Pulmonary artery endothelial cell (primary cell): ENCODE measurements around the gene RHBDL1. TPM values are rescaled to one million over a fixed set of nuclear protein-coding genes. Genes with fewer than 3 reads are reported as not detected.

Experiments
- DNase-seq: peaks from one replicate; pipeline ENCODE4 v3.0.0-alpha.2; 2011; ENCODE audit warnings: low read depth, low spot score
- total RNA-seq: library from RNA; depleted of rRNA; stranded (reverse); fragments of >200 nt; gene quantifications from 2 replicates; pipeline ENCODE4 v1.2.3, GENCODE V29; 2014

The RHBDL1 gene
- total RNA-seq, 1 donor from 2014 or later, result 0.73 TPM

- no peak for DNase-seq
These were observed 2.6 kb upstream of the RHBDL1 start for GRCh38 chr16:672851-673250.

- DNase-seq, result no peak
These were observed 2.0 kb upstream of the RHBDL1 start for GRCh38 chr16:673399-673991.

- DNase-seq, result no peak
These were observed 1.1 kb upstream of the RHBDL1 start for GRCh38 chr16:674214-674881.

- no peak for DNase-seq
These were observed 553 bp downstream of the RHBDL1 start for GRCh38 chr16:675884-676564.

- DNase-seq, result no peak
These were observed 1.1 kb downstream of the RHBDL1 start for GRCh38 chr16:676565-676902.

GRCh38 chr16:676913-677312 lies 1.4 kb downstream of the RHBDL1 start:
- no peak for DNase-seq

GRCh38 chr16:677316-678190 lies 2.1 kb downstream of the RHBDL1 start:
- DNase-seq, result no peak

- no peak for DNase-seq
These were observed 2.9 kb downstream of the RHBDL1 start for GRCh38 chr16:678209-678857.

- no peak for DNase-seq
These were observed 3.7 kb downstream of the RHBDL1 start for GRCh38 chr16:678858-679813.

- peak; percentile 44 for DNase-seq
These were observed 4.5 kb downstream of the RHBDL1 start, which contains the start of gene STUB1 for GRCh38 chr16:679814-680624. Gene STUB1 (plus strand): TSS chr16:680410. CDS start chr16:680526, 116 bp downstream.

- no peak for DNase-seq
These were observed 5.1 kb downstream of the RHBDL1 start for GRCh38 chr16:680625-680945.

- no peak for DNase-seq
These were observed 5.7 kb downstream of the RHBDL1 start for GRCh38 chr16:680967-681745.

GRCh38 chr16:681746-682427 lies 6.4 kb downstream of the RHBDL1 start:
- no peak for DNase-seq

- no peak for DNase-seq
These were observed 7.3 kb downstream of the RHBDL1 start for GRCh38 chr16:682493-683395.

GRCh38 chr16:683396-684070 lies 8.1 kb downstream of the RHBDL1 start:
- DNase-seq, result no peak

- DNase-seq, result peak; percentile 66
These were observed 8.8 kb downstream of the RHBDL1 start, which contains the start of gene JMJD8 for GRCh38 chr16:684071-684794. Gene JMJD8 (minus strand): TSS chr16:684334. CDS start chr16:684319, 15 bp downstream.
